Peyer's patch (tissue), 4 donors: ENCODE measurements around the gene AJUBA.

Experiments used
- CTCF ChIP-seq, 6 experiments: fragments of 450-650 bp in 4 of 6; fragments of 200-600 bp in 2 of 6; sonication (generic) in 1 of 6; IDR thresholded peaks; one replicate each; pipeline ENCODE4 v1.5.1; 2017 to 2019; ENCODE audit warnings: antibody characterized with exemption in 6 of 6, mild to moderate bottlenecking in 3 of 6, moderate library complexity in 1 of 6
- POLR2A ChIP-seq, 2 donors: fragments of 450-650 bp; IDR thresholded peaks; one replicate each; pipeline ENCODE4 v1.5.1; 2017; ENCODE audit warnings: antibody characterized with exemption in 2 of 2, mild to moderate bottlenecking in 2 of 2, moderate library complexity in 2 of 2

- TF ChIP-seq POLR2A (IDR thresholded peaks at IDR 0.05), result peak; percentile 43 to 64
- TF ChIP-seq CTCF (IDR thresholded peaks at IDR 0.05), result peak in 1 of 6 experiments; percentile 12
Observed at GRCh38 chr14:22929104-22929960, 53.0 kb downstream of the AJUBA start, which contains the start of gene PRMT5.
